SJCRH30 (cell line): ENCODE data around the gene KRT86. TPM values are rescaled to one million over a fixed set of nuclear protein-coding genes. Genes with fewer than 3 reads are reported as not detected.
"Not testable (repeated sequence)": the region's sequence is repeated elsewhere in the genome, so short reads cannot be mapped to it uniquely, and the experiment has no call there.

ENCODE experiments used
- DNase-seq, 2 experiments: peaks; one replicate each; pipeline ENCODE4 v3.0.0-alpha.2; 2015 to 2020
- H3K27ac ChIP-seq: fragments of 250-450 bp; sonication (Bioruptor Pico); 2 replicates; pipeline ENCODE4 v1.5.1; 2020; ENCODE audit warnings: mild to moderate bottlenecking, moderate library complexity
- H3K27me3 ChIP-seq: fragments of 250-450 bp; sonication (Bioruptor Pico); 2 replicates; pipeline ENCODE4 v1.5.1; 2020; ENCODE audit warnings: mild to moderate bottlenecking, moderate library complexity
- H3K36me3 ChIP-seq: fragments of 250-450 bp; sonication (Bioruptor Pico); 2 replicates; pipeline ENCODE4 v1.5.1; 2020; ENCODE audit warnings: mild to moderate bottlenecking, moderate library complexity
- H3K4me1 ChIP-seq: fragments of 250-450 bp; sonication (Bioruptor Pico); 2 replicates; pipeline ENCODE4 v1.5.1; 2020; ENCODE audit warnings: mild to moderate bottlenecking, moderate library complexity
- H3K4me3 ChIP-seq: fragments of 250-450 bp; sonication (Bioruptor Pico); 2 replicates; pipeline ENCODE4 v1.5.1; 2020; ENCODE audit warnings: mild to moderate bottlenecking, moderate library complexity
- H3K9me3 ChIP-seq: fragments of 250-450 bp; sonication (Bioruptor Pico); replicated peaks from 2 replicates; pipeline ENCODE4 v1.5.1; 2020; ENCODE audit warnings: mild to moderate bottlenecking, moderate library complexity
- total RNA-seq: library from RNA; depleted of rRNA; stranded (reverse); fragments of >200 nt; shearing (Covaris generic); gene quantifications from 2 replicates; pipeline ENCODE4 v1.2.3, GENCODE V29; 2014

The KRT86 gene
- total RNA-seq, 1 experiment from 2014 or later: 0.30 TPM

GRCh38 chr12:52284562-52285171 lies 10.2 kb downstream of the KRT86 start:
- H3K4me3 ChIP-seq: no peak overlapping the region
- no peaks in the 10 kb centered on the region for H3K9me3 ChIP-seq
- H3K4me1 ChIP-seq: peaks cover 20% of the 10 kb centered on the region
- H3K27me3 ChIP-seq: no peaks in the 10 kb centered on the region
- H3K36me3 ChIP-seq: no peaks in the 10 kb centered on the region
- no peak overlapping the region for H3K27ac ChIP-seq
- no peak for DNase-seq

DNA sequence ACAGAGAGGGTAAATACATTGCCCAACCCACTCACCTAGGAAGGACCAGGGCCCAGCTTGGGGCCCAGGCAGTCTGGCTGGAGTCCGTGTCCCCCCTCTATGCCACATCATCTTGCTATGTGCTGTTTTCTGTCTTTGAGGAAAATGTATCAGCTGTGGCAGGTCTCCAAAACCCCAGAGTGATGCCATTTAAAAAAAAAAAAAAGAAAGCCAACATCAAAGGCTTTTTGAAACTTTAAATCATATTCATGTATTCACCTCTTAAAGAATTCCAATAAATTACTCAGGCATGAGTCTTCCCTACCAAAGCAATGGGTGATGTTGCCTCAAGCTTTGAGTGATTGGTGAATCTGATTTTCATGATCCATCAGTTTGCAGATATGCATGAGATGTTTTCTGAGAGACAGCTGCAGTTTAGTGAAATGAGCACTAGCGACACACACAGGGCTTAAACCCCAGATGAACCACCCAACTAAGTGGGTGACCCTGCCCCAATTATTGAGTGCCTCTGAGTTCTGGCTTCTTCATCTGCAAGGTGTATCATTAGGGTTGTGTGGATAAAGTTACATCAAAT lies 10.8 kb downstream of the KRT86 start:
- no peaks in the 10 kb centered on the region for H3K9me3 ChIP-seq
- DNase-seq: no peak
- H3K4me1 ChIP-seq: peaks cover 14% of the 10 kb centered on the region
- no peak overlapping the region for H3K4me3 ChIP-seq
- no peak overlapping the region for H3K27ac ChIP-seq
- H3K27me3 ChIP-seq: no peaks in the 10 kb centered on the region
- no peaks in the 10 kb centered on the region for H3K36me3 ChIP-seq

- Histone ChIP-seq H3K27me3 (no peaks in the 10 kb centered on the region), H3K9me3 (no peaks in the 10 kb centered on the region), H3K36me3 (no peaks in the 10 kb centered on the region), H3K27ac (no peak overlapping the region), H3K4me3 (no peak overlapping the region), H3K4me1 (peaks cover 8% of the 10 kb centered on the region)
- DNase-seq: no peak
These were observed 11.5 kb downstream of the KRT86 start for GRCh38 chr12:52285851-52286530.

DNA sequence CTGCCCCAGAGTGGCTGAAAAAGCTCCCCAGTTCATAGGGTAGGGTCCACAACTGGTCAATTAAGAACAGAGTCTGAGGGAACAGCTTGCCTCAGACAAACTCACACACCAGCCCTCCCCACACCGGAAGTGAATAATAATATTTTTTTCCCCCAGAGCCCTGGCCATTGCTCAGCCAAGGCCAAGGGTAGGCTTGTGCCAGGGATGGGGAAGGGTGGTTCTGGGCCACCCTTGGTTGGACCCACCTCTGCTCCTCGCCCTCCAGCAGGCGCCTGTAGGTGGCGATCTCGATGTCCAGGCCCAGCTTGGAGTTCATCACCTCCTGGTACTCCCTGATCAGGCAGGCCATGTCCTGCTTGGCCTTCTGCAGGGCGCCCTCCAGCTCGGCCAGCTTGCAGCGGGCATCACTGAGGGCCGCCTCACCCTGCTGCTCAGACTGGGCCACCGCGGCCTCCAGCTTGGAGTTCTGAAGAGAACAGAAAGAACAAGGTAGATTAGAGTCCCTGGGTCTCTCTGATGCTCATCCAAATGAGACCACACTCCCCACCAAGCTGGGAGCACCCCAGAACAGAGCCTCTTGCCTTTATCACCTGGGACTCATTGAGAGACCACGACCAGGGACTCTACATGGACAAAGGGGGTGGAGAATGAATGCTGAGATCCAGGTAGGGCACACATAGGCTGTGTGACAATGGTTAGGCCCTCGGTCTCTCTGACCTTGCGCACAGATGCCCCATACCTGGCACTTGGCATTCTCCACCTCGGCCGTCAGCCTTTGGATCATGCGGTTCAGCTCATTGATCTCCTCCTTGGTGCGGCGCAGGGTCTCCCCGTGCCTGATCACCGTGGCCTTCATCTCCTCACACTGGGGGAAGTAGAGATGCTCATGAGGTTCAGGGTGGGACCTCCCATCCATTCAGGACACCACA lies 12.7 kb downstream of the KRT86 start:
- not testable (repeated sequence) for DNase-seq, H3K36me3 ChIP-seq, H3K4me3 ChIP-seq, H3K9me3 ChIP-seq, H3K4me1 ChIP-seq, H3K27ac ChIP-seq, H3K27me3 ChIP-seq

DNA sequence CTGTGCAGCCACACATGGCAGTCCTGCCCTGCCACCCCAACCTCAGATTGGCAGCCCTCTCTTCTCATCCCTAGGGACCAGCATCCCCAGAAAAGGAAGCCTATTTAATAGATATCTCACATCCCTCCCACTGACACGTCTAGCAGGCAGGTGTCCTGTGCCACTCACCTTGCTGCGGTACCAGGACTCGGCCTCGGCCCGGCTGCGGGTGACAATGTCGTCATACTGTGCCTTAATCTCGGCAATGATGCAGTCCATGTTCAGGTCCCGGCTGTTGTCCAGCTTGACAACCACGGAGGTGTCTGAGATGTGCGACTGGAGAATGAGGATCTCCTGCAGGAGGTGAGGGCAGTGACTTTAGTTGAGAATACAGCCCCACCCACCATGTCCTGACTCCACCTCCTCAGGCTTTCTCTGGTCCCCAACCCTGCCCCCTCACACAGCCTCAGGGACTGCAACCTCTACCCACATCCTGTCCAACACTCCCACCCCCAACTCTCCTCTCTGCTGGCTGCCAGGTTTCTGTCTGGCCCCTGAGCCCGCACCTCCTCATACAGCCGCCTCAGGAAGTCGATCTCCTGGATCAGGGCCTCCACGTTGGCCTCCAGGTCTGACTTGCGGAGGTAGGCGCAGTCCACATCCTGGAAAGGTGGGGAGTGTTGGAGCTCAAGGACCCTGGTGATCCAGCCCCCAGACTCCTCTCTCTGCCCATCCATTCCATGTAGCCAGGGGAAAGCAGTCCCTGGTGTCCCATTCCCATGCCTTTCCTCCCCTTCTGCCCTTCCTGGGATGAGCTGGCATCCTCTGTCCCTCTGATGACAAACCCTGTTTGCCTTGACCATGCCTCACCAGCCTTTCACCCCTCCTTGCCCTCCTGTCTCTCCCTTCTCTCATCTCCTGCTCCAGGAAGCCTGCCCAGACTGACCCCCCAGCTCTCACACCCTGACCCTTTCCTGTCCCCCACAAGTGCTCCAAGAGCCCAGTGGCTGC lies 13.7 kb downstream of the KRT86 start:
- not testable (repeated sequence) for H3K36me3 ChIP-seq, DNase-seq, H3K27me3 ChIP-seq, H3K27ac ChIP-seq, H3K4me3 ChIP-seq, H3K4me1 ChIP-seq, H3K9me3 ChIP-seq

GRCh38 chr12:52290483-52291134 lies 16.2 kb downstream of the KRT86 start:
- H3K4me3 ChIP-seq, H3K9me3 ChIP-seq, H3K27ac ChIP-seq, DNase-seq, H3K36me3 ChIP-seq, H3K4me1 ChIP-seq, H3K27me3 ChIP-seq: not testable (repeated sequence)

- no peak for DNase-seq
- no peak within 1 kb of the TSS for H3K27ac ChIP-seq
- no peaks in the 10 kb centered on the region for H3K9me3 ChIP-seq
- no peak within 1 kb of the TSS for H3K4me3 ChIP-seq
- no peaks in the 10 kb centered on the region for H3K36me3 ChIP-seq
- no peaks in the 10 kb centered on the region for H3K27me3 ChIP-seq
- H3K4me1 ChIP-seq: no peaks in the 10 kb centered on the region
These were observed 17.0 kb downstream of the KRT86 start, which contains the start of gene KRT81 for GRCh38 chr12:52291267-52291935. Gene KRT81 (minus strand): TSS chr12:52291534. CDS start chr12:52291465, 69 bp downstream.

- Histone ChIP-seq H3K27me3 (no peaks in the 10 kb centered on the region), H3K9me3 (no peaks in the 10 kb centered on the region), H3K4me3 (no peak overlapping the region), H3K27ac (no peak overlapping the region), H3K4me1 (no peaks in the 10 kb centered on the region), H3K36me3 (no peaks in the 10 kb centered on the region)
- no peak for DNase-seq
These were observed 19.5 kb downstream of the KRT86 start for GRCh38 chr12:52293926-52294325.

DNA sequence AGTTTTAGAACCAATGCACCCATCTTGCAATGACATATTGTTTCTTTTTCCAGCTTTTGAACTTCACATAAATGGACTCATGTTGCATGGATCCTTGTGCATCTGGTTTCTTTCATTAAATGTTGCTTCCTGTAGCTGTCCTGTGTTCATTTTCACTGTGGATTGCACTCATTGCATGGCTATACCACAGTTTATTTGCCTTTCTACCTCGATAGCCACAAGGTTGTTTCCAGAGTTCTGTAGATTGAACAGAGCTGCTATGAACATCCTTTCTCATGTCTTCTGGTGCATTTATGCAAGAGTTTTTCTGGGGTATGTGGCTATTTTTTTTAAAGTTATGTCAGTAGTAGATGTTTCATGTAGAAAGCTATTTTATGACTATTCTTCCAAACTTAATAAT lies 20.4 kb downstream of the KRT86 start:
- Histone ChIP-seq H3K36me3 (no peaks in the 10 kb centered on the region), H3K27ac (no peak overlapping the region), H3K4me3 (no peak overlapping the region), H3K9me3 (no peaks in the 10 kb centered on the region), H3K4me1 (no peaks in the 10 kb centered on the region), H3K27me3 (no peaks in the 10 kb centered on the region)
- DNase-seq: no peak

DNA sequence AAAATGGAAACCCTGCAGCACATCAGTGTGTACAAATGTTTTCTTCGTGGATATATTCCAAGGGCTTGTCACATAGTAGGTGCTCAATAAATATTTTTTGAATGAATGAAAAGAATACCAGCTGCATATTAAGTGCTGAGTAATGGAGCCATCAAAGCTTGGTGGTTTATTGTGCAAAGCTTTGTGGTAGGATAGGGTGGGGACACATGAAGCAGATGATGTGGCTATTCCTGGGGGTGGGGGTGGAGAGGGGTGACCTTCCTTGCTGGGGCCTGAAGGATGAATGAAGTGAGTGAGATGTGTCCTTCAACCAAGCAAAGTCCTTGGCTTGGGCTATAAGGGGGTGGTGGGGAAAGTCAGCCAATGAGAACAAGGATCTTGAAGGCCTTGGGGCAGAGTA lies 21.2 kb downstream of the KRT86 start:
- H3K27me3 ChIP-seq: no peaks in the 10 kb centered on the region
- no peak overlapping the region for H3K27ac ChIP-seq
- no peaks in the 10 kb centered on the region for H3K36me3 ChIP-seq
- H3K9me3 ChIP-seq: no peaks in the 10 kb centered on the region
- no peak overlapping the region for H3K4me3 ChIP-seq
- H3K4me1 ChIP-seq: no peaks in the 10 kb centered on the region
- no peak for DNase-seq

DNA sequence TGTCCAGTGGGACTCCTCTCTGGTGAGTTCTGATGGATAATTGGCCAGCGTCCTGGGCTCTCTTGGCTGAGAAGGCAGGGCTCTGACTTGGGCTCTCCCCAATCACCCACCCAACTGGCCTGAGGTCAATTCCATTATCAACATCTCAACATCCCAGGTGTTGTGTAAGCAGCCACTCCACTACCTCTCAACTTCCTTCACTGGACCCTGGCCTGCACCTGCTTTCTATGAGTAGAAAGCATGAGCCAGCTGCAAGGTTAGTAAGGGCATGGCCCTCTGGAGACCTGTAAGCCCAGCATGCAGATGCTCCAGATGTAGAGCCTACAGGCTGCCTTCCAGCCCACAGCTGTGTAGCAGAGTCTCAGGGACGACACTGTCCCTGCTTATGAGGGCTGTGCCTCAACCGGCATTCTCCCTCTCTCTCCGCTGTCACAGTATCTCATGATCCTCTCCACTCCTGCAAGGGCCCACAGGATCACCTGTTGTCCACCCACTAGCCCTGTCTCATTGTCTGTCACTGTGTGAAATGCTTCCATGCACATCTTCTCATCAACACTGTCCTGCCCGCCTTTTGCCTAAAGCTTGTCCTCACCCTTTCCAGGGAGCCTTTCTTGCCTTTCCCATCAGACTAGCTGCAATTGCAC lies 22.2 kb downstream of the KRT86 start:
- H3K36me3 ChIP-seq: no peaks in the 10 kb centered on the region
- H3K27me3 ChIP-seq: no peaks in the 10 kb centered on the region
- no peak overlapping the region for H3K4me3 ChIP-seq
- H3K9me3 ChIP-seq: no peaks in the 10 kb centered on the region
- no peak overlapping the region for H3K27ac ChIP-seq
- H3K4me1 ChIP-seq: no peaks in the 10 kb centered on the region
- no peak for DNase-seq

DNA sequence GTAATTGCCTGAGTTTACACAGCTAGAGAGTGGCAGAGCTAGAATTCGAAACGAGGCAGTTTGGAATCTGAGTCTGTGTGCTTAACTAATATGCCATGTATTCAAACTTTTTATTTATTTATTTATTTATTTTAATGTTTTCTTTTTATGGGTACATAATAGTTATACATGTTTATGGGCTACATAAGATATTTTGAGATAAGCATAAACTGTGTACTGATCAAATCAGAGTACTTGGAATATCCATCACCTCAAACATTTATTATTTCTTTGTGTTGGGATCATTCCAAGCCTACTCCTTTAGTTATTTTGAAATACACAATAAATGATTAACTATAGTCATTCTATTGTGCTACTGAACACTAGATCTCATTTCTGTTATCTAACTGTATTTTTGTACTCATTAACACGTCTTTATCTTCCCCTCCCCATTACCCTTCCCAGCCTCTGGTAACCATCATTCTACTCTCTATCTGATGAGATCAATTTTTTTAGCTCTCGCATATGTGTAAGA lies 24.3 kb downstream of the KRT86 start:
- no peaks in the 10 kb centered on the region for H3K4me1 ChIP-seq
- no peak overlapping the region for H3K4me3 ChIP-seq
- H3K27me3 ChIP-seq: no peaks in the 10 kb centered on the region
- H3K27ac ChIP-seq: no peak overlapping the region
- H3K9me3 ChIP-seq: no peaks in the 10 kb centered on the region
- no peak for DNase-seq
- H3K36me3 ChIP-seq: no peaks in the 10 kb centered on the region
